K562 (cell line): Measurements from ENCODE around the gene CALD1.

Source experiments
- BCLAF1 ChIP-seq, 2 experiments: fragments of 450-650 bp in 1 of 2; IDR thresholded peaks; 2 replicates each; pipeline ENCODE4 v1.6.1; 2011 to 2017; ENCODE audit warnings: low read depth in 2 of 2, antibody characterized with exemption in 1 of 2, borderline replicate concordance in 1 of 2, low read length in 1 of 2, mild to moderate bottlenecking in 1 of 2, mixed read lengths in 1 of 2; ENCODE audit not compliant: control insufficient read depth in 1 of 2
- GABPA ChIP-seq: fragments of 200-800 bp; sonication (Bioruptor generic); conservative IDR thresholded peaks from 2 replicates; pipeline ENCODE4 v1.6.1; 2016; ENCODE audit warnings: low read depth, missing genetic modification characterization, missing compliant biosample characterization
- NR3C1 ChIP-seq: sonication (generic); formaldehyde crosslinking; IDR thresholded peaks from 2 replicates; pipeline ENCODE4 v1.8.1; 2022; ENCODE audit warnings: missing genetic modification reagents
- TF ChIP-seq, protein P1 (sequence below), 3 experiments: fragments of 200-800 bp in 1 of 3; fragments of 250-450 bp in 1 of 3; fragments of 450-650 bp in 1 of 3; sonication (Bioruptor Pico) in 1 of 3; sonication (Bioruptor generic) in 1 of 3; formaldehyde crosslinking in 1 of 3; IDR thresholded peaks; 2 replicates each; pipeline versions ENCODE4 v1.6.1 to v1.8.0; 2016 to 2022; ENCODE audit warnings: mild to moderate bottlenecking in 2 of 3, missing genetic modification characterization in 2 of 3, missing compliant biosample characterization in 1 of 3, moderate library complexity in 1 of 3

DNA sequence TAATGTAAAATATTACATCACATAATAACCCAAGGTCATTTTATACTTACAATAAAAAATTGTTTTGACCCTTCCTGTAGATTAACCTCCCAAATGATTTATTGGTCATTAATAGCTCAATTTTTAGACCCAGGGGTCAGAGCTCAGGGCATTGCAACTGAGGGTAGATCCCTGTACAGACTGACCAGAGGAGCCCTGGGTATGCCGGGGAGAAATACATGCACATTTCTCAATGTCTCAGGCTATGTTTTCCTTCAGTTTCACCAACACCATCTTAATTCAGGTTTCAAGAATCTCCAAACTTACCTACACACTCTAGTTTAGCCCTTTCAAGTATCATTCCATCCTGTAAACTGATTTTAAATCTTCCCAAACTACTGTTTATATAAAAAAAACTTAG is 46.2 kb downstream of the CALD1 start:
- TF ChIP-seq BCLAF1 (IDR thresholded peaks at IDR 0.05; ENCODE audit: borderline replicate concordance in 1 of 2, control insufficient read depth in 1 of 2, low read depth in 2 of 2, low read length in 1 of 2) (no peak), NR3C1 (CRISPR knock-in tag) (no peak), GABPA (no peak)
- TF ChIP-seq, protein P1, sequence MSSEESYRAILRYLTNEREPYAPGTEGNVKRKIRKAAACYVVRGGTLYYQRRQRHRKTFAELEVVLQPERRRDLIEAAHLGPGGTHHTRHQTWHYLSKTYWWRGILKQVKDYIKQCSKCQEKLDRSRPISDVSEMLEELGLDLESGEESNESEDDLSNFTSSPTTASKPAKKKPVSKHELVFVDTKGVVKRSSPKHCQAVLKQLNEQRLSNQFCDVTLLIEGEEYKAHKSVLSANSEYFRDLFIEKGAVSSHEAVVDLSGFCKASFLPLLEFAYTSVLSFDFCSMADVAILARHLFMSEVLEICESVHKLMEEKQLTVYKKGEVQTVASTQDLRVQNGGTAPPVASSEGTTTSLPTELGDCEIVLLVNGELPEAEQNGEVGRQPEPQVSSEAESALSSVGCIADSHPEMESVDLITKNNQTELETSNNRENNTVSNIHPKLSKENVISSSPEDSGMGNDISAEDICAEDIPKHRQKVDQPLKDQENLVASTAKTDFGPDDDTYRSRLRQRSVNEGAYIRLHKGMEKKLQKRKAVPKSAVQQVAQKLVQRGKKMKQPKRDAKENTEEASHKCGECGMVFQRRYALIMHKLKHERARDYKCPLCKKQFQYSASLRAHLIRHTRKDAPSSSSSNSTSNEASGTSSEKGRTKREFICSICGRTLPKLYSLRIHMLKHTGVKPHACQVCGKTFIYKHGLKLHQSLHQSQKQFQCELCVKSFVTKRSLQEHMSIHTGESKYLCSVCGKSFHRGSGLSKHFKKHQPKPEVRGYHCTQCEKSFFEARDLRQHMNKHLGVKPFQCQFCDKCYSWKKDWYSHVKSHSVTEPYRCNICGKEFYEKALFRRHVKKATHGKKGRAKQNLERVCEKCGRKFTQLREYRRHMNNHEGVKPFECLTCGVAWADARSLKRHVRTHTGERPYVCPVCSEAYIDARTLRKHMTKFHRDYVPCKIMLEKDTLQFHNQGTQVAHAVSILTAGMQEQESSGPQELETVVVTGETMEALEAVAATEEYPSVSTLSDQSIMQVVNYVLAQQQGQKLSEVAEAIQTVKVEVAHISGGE (CRISPR knock-in tag; IDR thresholded peaks at IDR 0.05), result no peak
